HEK293 (cell line): ENCODE measurements around the gene APLP1.

ENCODE experiments used
- FEZF1 ChIP-seq: fragments of 450-650 bp; formaldehyde crosslinking; IDR thresholded peaks from 2 replicates; pipeline ENCODE4 v1.5.1; 2016; ENCODE audit warnings: missing biosample characterization, missing genetic modification characterization
- IKZF3 ChIP-seq: fragments of 450-650 bp; IDR thresholded peaks from 2 replicates; pipeline ENCODE4 v1.5.0; 2018; ENCODE audit warnings: missing biosample characterization, mild to moderate bottlenecking, missing genetic modification characterization, moderate library complexity
- KLF16 ChIP-seq: fragments of 450-650 bp; formaldehyde crosslinking; IDR thresholded peaks from 2 replicates; pipeline ENCODE4 v1.5.1; 2017; ENCODE audit warnings: missing biosample characterization, missing genetic modification characterization
- KLF8 ChIP-seq: fragments of 450-650 bp; formaldehyde crosslinking; IDR thresholded peaks from 2 replicates; pipeline ENCODE4 v1.5.1; 2016; ENCODE audit warnings: missing biosample characterization, missing genetic modification characterization
- MEIS1 ChIP-seq: sonication (generic); formaldehyde crosslinking; IDR thresholded peaks from 2 replicates; pipeline ENCODE4 v1.8.1; 2022; ENCODE audit warnings: missing genetic modification reagents, mild to moderate bottlenecking, borderline replicate concordance
- SCRT2 ChIP-seq: fragments of 450-650 bp; formaldehyde crosslinking; IDR thresholded peaks from 2 replicates; pipeline ENCODE4 v1.5.1; 2016; ENCODE audit warnings: missing biosample characterization, missing genetic modification characterization
- SP3 ChIP-seq: fragments of 450-650 bp; formaldehyde crosslinking; IDR thresholded peaks from 2 replicates; pipeline ENCODE4 v1.5.1; 2016; ENCODE audit warnings: missing biosample characterization, missing genetic modification characterization
- TCF7L2 ChIP-seq: IDR thresholded peaks from 2 replicates; pipeline ENCODE4 v1.6.1; 2011; ENCODE audit warnings: low read depth, mild to moderate bottlenecking, inconsistent platforms, low read length, moderate library complexity, borderline replicate concordance
- ZNF175 ChIP-seq: fragments of 450-650 bp; formaldehyde crosslinking; IDR thresholded peaks from 2 replicates; pipeline ENCODE4 v1.5.1; 2016; ENCODE audit warnings: missing biosample characterization, missing genetic modification characterization
- ZNF19 ChIP-seq: fragments of 450-650 bp; formaldehyde crosslinking; IDR thresholded peaks from 2 replicates; pipeline ENCODE4; 2016; ENCODE audit warnings: missing biosample characterization, missing genetic modification characterization, low read depth
- ZNF248 ChIP-seq: fragments of 450-650 bp; formaldehyde crosslinking; IDR thresholded peaks from 2 replicates; pipeline ENCODE4 v1.5.1; 2017; ENCODE audit warnings: missing biosample characterization, missing genetic modification characterization
- ZNF335 ChIP-seq: fragments of 450-650 bp; formaldehyde crosslinking; conservative IDR thresholded peaks from 2 replicates; pipeline ENCODE4 v1.5.1; 2016; ENCODE audit warnings: missing biosample characterization, missing genetic modification characterization
- ZNF548 ChIP-seq: fragments of 450-650 bp; formaldehyde crosslinking; IDR thresholded peaks from 2 replicates; pipeline ENCODE4 v1.5.1; 2016; ENCODE audit warnings: missing biosample characterization, missing genetic modification characterization
- ZNF623 ChIP-seq: fragments of 450-650 bp; formaldehyde crosslinking; IDR thresholded peaks from 2 replicates; pipeline ENCODE4 v1.5.1; 2016; ENCODE audit warnings: missing biosample characterization, missing genetic modification characterization
- ZNF701 ChIP-seq: fragments of 450-650 bp; formaldehyde crosslinking; IDR thresholded peaks from 2 replicates; pipeline ENCODE4 v1.5.1; 2016; ENCODE audit warnings: missing biosample characterization, missing genetic modification characterization
- ZNF776 ChIP-seq: fragments of 450-650 bp; formaldehyde crosslinking; IDR thresholded peaks from 2 replicates; pipeline ENCODE4 v1.5.0; 2017; ENCODE audit warnings: missing biosample characterization, missing genetic modification characterization, borderline replicate concordance
- ZXDB ChIP-seq: fragments of 450-650 bp; formaldehyde crosslinking; IDR thresholded peaks from 2 replicates; pipeline ENCODE4 v1.5.1; 2016; ENCODE audit warnings: missing biosample characterization, missing genetic modification characterization
- TF ChIP-seq, protein P1 (sequence below): fragments of 450-650 bp; formaldehyde crosslinking; IDR thresholded peaks from 2 replicates; pipeline ENCODE4 v1.5.1; 2016; ENCODE audit warnings: missing biosample characterization, missing genetic modification characterization
- TF ChIP-seq, protein P2 (sequence below): fragments of 450-650 bp; formaldehyde crosslinking; IDR thresholded peaks from 2 replicates; pipeline ENCODE4 v1.5.1; 2016; ENCODE audit warnings: missing biosample characterization, missing genetic modification characterization
- TF ChIP-seq, protein P3 (sequence below): fragments of 450-650 bp; formaldehyde crosslinking; IDR thresholded peaks from 2 replicates; pipeline ENCODE4 v1.5.1; 2016; ENCODE audit warnings: missing biosample characterization, missing genetic modification characterization, low read depth
- TF ChIP-seq, protein P4 (sequence below): fragments of 450-650 bp; formaldehyde crosslinking; IDR thresholded peaks from 2 replicates; pipeline ENCODE4 v1.5.1; 2016; ENCODE audit warnings: missing biosample characterization, missing genetic modification characterization
- TF ChIP-seq, protein P5 (sequence below): fragments of 450-650 bp; formaldehyde crosslinking; IDR thresholded peaks from 2 replicates; pipeline ENCODE4 v1.5.1; 2017; ENCODE audit warnings: missing biosample characterization, missing genetic modification characterization
- TF ChIP-seq, protein P6 (sequence below): fragments of 450-650 bp; formaldehyde crosslinking; IDR thresholded peaks from 2 replicates; pipeline ENCODE4 v1.5.1; 2016; ENCODE audit warnings: missing biosample characterization, missing genetic modification characterization
- TF ChIP-seq, protein P7 (sequence below): fragments of 450-650 bp; formaldehyde crosslinking; conservative IDR thresholded peaks from 2 replicates; pipeline ENCODE4 v1.5.1; 2016; ENCODE audit warnings: low read depth, missing biosample characterization, missing genetic modification characterization

APLP1 gene

DNA sequence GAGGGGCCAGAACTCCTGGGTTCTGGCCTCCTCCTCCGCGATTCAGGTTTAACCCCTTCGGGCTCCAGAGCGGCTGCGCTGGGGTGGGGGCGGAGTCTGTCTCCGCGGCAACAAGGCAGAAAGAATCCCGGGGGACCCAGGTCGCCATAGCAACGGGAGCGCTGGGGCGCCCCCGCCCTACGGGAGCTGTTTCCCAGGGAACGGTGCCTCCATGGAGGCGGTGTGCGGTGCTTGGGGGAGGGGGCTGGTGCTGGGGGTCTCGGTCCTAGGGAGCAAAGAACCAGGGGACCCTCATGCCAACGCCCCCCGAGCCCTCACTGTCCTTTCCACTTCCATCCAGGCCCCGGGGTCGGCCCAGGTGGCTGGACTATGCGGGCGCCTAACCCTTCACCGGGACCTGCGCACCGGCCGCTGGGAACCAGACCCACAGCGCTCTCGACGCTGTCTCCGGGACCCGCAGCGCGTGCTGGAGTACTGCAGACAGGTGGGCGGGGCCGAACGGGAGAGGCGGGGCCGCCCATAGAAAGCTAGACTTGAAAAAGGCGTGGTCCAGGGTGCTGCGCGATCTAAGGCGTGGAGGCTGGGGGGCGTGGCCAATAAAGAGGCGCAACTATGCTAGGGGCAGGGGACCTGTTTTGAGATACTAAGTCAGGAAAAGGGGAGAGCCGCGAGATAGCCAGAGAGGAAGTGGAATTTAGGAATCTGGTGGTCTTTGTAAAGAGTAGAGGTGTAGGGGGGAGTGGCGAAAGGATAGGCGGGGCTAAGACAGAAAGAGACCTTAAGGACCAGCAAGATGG is 1.2 kb downstream of the APLP1 start (continued):
- TF ChIP-seq ZNF548 (tag by site-specific recombination) (no peak), FEZF1 (tag by site-specific recombination) (no peak), ZNF175 (tag by site-specific recombination) (no peak), ZNF19 (no peak), SP3 (tag by site-specific recombination) (peak; percentile 100), KLF16 (peak; percentile 97), IKZF3 (peak; percentile 88), ZNF776 (tag by site-specific recombination) (no peak), KLF8 (tag by site-specific recombination) (peak; percentile 89), ZXDB (tag by site-specific recombination) (peak; percentile 80), SCRT2 (tag by site-specific recombination) (peak; percentile 99), ZNF623 (tag by site-specific recombination) (no peak), TCF7L2 (no peak), ZNF701 (tag by site-specific recombination) (no peak), ZNF248 (tag by site-specific recombination) (no peak), MEIS1 (no peak), ZNF335 (tag by site-specific recombination) (peak; percentile 100)
- TF ChIP-seq, protein P1, sequence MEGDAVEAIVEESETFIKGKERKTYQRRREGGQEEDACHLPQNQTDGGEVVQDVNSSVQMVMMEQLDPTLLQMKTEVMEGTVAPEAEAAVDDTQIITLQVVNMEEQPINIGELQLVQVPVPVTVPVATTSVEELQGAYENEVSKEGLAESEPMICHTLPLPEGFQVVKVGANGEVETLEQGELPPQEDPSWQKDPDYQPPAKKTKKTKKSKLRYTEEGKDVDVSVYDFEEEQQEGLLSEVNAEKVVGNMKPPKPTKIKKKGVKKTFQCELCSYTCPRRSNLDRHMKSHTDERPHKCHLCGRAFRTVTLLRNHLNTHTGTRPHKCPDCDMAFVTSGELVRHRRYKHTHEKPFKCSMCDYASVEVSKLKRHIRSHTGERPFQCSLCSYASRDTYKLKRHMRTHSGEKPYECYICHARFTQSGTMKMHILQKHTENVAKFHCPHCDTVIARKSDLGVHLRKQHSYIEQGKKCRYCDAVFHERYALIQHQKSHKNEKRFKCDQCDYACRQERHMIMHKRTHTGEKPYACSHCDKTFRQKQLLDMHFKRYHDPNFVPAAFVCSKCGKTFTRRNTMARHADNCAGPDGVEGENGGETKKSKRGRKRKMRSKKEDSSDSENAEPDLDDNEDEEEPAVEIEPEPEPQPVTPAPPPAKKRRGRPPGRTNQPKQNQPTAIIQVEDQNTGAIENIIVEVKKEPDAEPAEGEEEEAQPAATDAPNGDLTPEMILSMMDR (tag by site-specific recombination), result 0 out of 2 replicates have a peak, but pooled peaks have one; percentile 52
- TF ChIP-seq, protein P2, sequence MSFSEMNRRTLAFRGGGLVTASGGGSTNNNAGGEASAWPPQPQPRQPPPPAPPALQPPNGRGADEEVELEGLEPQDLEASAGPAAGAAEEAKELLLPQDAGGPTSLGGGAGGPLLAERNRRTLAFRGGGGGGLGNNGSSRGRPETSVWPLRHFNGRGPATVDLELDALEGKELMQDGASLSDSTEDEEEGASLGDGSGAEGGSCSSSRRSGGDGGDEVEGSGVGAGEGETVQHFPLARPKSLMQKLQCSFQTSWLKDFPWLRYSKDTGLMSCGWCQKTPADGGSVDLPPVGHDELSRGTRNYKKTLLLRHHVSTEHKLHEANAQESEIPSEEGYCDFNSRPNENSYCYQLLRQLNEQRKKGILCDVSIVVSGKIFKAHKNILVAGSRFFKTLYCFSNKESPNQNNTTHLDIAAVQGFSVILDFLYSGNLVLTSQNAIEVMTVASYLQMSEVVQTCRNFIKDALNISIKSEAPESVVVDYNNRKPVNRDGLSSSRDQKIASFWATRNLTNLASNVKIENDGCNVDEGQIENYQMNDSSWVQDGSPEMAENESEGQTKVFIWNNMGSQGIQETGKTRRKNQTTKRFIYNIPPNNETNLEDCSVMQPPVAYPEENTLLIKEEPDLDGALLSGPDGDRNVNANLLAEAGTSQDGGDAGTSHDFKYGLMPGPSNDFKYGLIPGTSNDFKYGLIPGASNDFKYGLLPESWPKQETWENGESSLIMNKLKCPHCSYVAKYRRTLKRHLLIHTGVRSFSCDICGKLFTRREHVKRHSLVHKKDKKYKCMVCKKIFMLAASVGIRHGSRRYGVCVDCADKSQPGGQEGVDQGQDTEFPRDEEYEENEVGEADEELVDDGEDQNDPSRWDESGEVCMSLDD (tag by site-specific recombination), result peak; percentile 91
- TF ChIP-seq, protein P3, sequence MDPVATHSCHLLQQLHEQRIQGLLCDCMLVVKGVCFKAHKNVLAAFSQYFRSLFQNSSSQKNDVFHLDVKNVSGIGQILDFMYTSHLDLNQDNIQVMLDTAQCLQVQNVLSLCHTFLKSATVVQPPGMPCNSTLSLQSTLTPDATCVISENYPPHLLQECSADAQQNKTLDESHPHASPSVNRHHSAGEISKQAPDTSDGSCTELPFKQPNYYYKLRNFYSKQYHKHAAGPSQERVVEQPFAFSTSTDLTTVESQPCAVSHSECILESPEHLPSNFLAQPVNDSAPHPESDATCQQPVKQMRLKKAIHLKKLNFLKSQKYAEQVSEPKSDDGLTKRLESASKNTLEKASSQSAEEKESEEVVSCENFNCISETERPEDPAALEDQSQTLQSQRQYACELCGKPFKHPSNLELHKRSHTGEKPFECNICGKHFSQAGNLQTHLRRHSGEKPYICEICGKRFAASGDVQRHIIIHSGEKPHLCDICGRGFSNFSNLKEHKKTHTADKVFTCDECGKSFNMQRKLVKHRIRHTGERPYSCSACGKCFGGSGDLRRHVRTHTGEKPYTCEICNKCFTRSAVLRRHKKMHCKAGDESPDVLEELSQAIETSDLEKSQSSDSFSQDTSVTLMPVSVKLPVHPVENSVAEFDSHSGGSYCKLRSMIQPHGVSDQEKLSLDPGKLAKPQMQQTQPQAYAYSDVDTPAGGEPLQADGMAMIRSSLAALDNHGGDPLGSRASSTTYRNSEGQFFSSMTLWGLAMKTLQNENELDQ (tag by site-specific recombination), result no peak
- TF ChIP-seq, protein P4, sequence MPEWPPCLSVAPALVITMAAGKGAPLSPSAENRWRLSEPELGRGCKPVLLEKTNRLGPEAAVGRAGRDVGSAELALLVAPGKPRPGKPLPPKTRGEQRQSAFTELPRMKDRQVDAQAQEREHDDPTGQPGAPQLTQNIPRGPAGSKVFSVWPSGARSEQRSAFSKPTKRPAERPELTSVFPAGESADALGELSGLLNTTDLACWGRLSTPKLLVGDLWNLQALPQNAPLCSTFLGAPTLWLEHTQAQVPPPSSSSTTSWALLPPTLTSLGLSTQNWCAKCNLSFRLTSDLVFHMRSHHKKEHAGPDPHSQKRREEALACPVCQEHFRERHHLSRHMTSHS (tag by site-specific recombination), result no peak
- TF ChIP-seq, protein P5, sequence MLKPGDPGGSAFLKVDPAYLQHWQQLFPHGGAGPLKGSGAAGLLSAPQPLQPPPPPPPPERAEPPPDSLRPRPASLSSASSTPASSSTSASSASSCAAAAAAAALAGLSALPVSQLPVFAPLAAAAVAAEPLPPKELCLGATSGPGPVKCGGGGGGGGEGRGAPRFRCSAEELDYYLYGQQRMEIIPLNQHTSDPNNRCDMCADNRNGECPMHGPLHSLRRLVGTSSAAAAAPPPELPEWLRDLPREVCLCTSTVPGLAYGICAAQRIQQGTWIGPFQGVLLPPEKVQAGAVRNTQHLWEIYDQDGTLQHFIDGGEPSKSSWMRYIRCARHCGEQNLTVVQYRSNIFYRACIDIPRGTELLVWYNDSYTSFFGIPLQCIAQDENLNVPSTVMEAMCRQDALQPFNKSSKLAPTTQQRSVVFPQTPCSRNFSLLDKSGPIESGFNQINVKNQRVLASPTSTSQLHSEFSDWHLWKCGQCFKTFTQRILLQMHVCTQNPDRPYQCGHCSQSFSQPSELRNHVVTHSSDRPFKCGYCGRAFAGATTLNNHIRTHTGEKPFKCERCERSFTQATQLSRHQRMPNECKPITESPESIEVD (tag by site-specific recombination), result no peak
- TF ChIP-seq, protein P6, sequence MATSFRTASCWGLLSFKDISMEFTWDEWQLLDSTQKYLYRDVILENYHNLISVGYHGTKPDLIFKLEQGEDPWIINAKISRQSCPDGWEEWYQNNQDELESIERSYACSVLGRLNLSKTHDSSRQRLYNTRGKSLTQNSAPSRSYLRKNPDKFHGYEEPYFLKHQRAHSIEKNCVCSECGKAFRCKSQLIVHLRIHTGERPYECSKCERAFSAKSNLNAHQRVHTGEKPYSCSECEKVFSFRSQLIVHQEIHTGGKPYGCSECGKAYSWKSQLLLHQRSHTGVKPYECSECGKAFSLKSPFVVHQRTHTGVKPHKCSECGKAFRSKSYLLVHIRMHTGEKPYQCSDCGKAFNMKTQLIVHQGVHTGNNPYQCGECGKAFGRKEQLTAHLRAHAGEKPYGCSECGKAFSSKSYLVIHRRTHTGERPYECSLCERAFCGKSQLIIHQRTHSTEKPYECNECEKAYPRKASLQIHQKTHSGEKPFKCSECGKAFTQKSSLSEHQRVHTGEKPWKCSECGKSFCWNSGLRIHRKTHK, result no peak
- TF ChIP-seq, protein P7, sequence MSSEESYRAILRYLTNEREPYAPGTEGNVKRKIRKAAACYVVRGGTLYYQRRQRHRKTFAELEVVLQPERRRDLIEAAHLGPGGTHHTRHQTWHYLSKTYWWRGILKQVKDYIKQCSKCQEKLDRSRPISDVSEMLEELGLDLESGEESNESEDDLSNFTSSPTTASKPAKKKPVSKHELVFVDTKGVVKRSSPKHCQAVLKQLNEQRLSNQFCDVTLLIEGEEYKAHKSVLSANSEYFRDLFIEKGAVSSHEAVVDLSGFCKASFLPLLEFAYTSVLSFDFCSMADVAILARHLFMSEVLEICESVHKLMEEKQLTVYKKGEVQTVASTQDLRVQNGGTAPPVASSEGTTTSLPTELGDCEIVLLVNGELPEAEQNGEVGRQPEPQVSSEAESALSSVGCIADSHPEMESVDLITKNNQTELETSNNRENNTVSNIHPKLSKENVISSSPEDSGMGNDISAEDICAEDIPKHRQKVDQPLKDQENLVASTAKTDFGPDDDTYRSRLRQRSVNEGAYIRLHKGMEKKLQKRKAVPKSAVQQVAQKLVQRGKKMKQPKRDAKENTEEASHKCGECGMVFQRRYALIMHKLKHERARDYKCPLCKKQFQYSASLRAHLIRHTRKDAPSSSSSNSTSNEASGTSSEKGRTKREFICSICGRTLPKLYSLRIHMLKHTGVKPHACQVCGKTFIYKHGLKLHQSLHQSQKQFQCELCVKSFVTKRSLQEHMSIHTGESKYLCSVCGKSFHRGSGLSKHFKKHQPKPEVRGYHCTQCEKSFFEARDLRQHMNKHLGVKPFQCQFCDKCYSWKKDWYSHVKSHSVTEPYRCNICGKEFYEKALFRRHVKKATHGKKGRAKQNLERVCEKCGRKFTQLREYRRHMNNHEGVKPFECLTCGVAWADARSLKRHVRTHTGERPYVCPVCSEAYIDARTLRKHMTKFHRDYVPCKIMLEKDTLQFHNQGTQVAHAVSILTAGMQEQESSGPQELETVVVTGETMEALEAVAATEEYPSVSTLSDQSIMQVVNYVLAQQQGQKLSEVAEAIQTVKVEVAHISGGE, result no peak
